HT-29 (cell line): Measurements from ENCODE around the gene PDE1A. TPM values are rescaled to one million over a fixed set of nuclear protein-coding genes. Genes with fewer than 3 reads are reported as not detected.
"Not testable (repeated sequence)": the region's sequence is repeated elsewhere in the genome, so short reads cannot be mapped to it uniquely, and the experiment has no call there.

Experiments
- DNase-seq: peaks from one replicate; pipeline ENCODE4 v3.0.0-alpha.2; 2015; ENCODE audit warnings: low spot score
- total RNA-seq: library from RNA; depleted of rRNA; stranded (reverse); fragments of >200 nt; shearing (Covaris generic); gene quantifications from 2 replicates; pipeline ENCODE4 v1.2.3, GENCODE V29; 2014

The PDE1A gene
- total RNA-seq, 1 experiment from 2014 or later, result not detected

GRCh38 chr2:182281276-182281675 is 145.6 kb downstream of the PDE1A start:
- no peak for DNase-seq

- no peak for DNase-seq
Observed at GRCh38 chr2:182280118-182280517, 146.7 kb downstream of the PDE1A start.

GRCh38 chr2:182276662-182277061 is 150.2 kb downstream of the PDE1A start:
- not testable (repeated sequence) for DNase-seq

- DNase-seq, result no peak
Observed at GRCh38 chr2:182267971-182268370, 158.9 kb downstream of the PDE1A start.

GRCh38 chr2:182266909-182267308 is 159.9 kb downstream of the PDE1A start:
- no peak for DNase-seq

- no peak for DNase-seq
Observed at GRCh38 chr2:182265718-182266117, 161.1 kb downstream of the PDE1A start.

- DNase-seq, result no peak
Observed at GRCh38 chr2:182261860-182262387, 164.9 kb downstream of the PDE1A start.

- no peak for DNase-seq
Observed at GRCh38 chr2:182259629-182260150, 167.1 kb downstream of the PDE1A start.

- no peak for DNase-seq
Observed at GRCh38 chr2:182252534-182252933, 174.3 kb downstream of the PDE1A start.

GRCh38 chr2:182248898-182249297 is 177.9 kb downstream of the PDE1A start:
- DNase-seq, result no peak

GRCh38 chr2:182248362-182248761 is 178.5 kb downstream of the PDE1A start:
- no peak for DNase-seq

- DNase-seq, result no peak
Observed at GRCh38 chr2:182247831-182248230, 179.0 kb downstream of the PDE1A start.

GRCh38 chr2:182245963-182246362 is 180.9 kb downstream of the PDE1A start:
- no peak for DNase-seq

- no peak for DNase-seq
Observed at GRCh38 chr2:182242609-182243008, 184.2 kb downstream of the PDE1A start.

GRCh38 chr2:182241936-182242335 is 184.9 kb downstream of the PDE1A start:
- DNase-seq, result no peak

- peak; percentile 73 for DNase-seq
Observed at GRCh38 chr2:182240862-182241371, 185.9 kb downstream of the PDE1A start.

GRCh38 chr2:182230561-182230960 is 196.3 kb downstream of the PDE1A start:
- DNase-seq, result no peak

- DNase-seq, result no peak
Observed at GRCh38 chr2:182229297-182229696, 197.5 kb downstream of the PDE1A start.

GRCh38 chr2:182228741-182229140 is 198.1 kb downstream of the PDE1A start:
- DNase-seq, result no peak

- DNase-seq, result no peak
Observed at GRCh38 chr2:182228073-182228473, 198.8 kb downstream of the PDE1A start.

- DNase-seq, result no peak
Observed at GRCh38 chr2:182226807-182227206, 200.0 kb downstream of the PDE1A start.

GRCh38 chr2:182224669-182225068 is 202.2 kb downstream of the PDE1A start:
- no peak for DNase-seq

- DNase-seq, result no peak
Observed at GRCh38 chr2:182220998-182221397, 205.8 kb downstream of the PDE1A start.

GRCh38 chr2:182220335-182220734 is 206.5 kb downstream of the PDE1A start:
- DNase-seq, result no peak
